Central memory CD8-positive, alpha-beta T cell (primary cell): ENCODE results near the gene NTN1.

Experiments
- ATAC-seq: fragments of 150-1000 bp; cut with Tn5 transposase; replicated peaks from 2 replicates; pipeline ENCODE4 v1.10.0; 2022; ENCODE audit warnings: mild to moderate bottlenecking, moderate FRiP score, moderate number of reproducible peaks; ENCODE audit not compliant: poor library complexity, severe bottlenecking; ENCODE audit errors: extremely low read depth
- DNase-seq, 2 donors: peaks; one replicate each; pipeline ENCODE4 v3.0.0; 2021; ENCODE audit warnings: low spot score in 2 of 2
- H3K27ac Mint-ChIP-seq: one replicate; pipeline ENCODE4 v1.8.0; 2022; ENCODE audit warnings: low read depth, mild to moderate bottlenecking, moderate library complexity, mixed read lengths
- H3K27me3 Mint-ChIP-seq: one replicate; pipeline ENCODE4 v1.8.0; 2022; ENCODE audit warnings: mixed read lengths
- H3K36me3 Mint-ChIP-seq: one replicate; pipeline ENCODE4 v1.8.0; 2022; ENCODE audit warnings: mild to moderate bottlenecking, moderate library complexity, mixed read lengths; ENCODE audit not compliant: insufficient read depth
- H3K4me1 Mint-ChIP-seq: one replicate; pipeline ENCODE4 v1.8.0; 2022; ENCODE audit warnings: mixed read lengths
- H3K4me3 Mint-ChIP-seq: one replicate; pipeline ENCODE4 v1.8.0; 2022; ENCODE audit warnings: mild to moderate bottlenecking, moderate library complexity, mixed read lengths
- H3K9me3 Mint-ChIP-seq: one replicate; pipeline ENCODE4 v1.8.0; 2022; ENCODE audit warnings: mixed read lengths

NTN1 gene

DNA sequence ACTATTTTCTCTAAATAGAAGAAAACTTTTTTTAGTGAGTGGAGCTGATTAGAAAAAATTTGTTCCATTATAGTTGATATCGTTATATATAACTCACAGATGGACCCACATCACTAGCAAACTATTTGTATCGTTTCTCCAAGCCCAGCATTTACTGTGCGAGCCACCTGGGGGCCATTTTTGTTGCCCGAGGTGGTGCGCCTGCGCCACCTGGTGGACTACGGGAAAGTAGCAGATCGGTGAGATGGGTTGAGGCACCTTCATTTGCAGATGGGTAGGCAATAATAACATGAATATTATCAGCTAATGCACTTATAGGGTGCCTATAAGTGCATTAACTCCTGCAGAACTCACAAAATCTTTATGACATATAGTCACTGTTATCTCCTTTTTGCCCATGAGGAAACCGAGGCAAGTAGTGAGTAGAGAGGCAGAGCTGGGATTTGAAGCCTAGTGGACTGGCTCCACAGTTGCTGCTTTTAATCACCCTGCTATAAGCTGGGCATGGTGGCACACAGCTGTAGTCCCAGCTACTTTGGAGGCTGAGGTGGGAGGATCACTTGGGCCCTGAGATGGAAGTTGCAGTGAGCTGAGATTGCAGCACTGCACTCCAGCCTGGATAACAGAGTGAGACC lies 23.2 kb upstream of the NTN1 start:
- Mint-ChIP-seq H3K4me3 (no peak overlapping the region), H3K4me1 (peaks cover 12% of the 10 kb centered on the region), H3K27ac (no peak overlapping the region), H3K27me3 (peaks cover 33% of the 10 kb centered on the region), H3K9me3 (no peaks in the 10 kb centered on the region), H3K36me3 (no peaks in the 10 kb centered on the region)
- DNase-seq = peak; percentile 64 to 75
- peak; percentile 49 for ATAC-seq

DNA sequence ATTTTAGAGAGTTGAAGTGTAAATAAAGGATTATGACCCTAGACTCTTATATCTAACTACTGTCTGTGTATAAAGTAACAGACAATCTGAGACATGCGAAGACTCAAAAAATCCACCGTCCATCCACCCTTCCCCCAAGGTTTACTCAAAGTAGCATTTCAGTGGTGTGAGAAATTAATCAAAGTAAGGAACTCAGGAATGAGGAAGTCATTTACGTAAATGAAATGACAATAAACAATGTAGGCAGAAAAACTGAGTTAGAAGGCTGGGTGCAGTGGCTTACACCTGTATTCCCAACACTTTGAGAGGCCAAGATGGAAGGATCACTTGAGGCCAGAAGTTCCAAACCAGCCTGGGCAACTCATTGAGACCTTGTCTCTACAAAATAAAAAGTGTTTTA lies 19.8 kb upstream of the NTN1 start:
- no peak for ATAC-seq
- no peaks in the 10 kb centered on the region for H3K9me3 Mint-ChIP-seq

DNA sequence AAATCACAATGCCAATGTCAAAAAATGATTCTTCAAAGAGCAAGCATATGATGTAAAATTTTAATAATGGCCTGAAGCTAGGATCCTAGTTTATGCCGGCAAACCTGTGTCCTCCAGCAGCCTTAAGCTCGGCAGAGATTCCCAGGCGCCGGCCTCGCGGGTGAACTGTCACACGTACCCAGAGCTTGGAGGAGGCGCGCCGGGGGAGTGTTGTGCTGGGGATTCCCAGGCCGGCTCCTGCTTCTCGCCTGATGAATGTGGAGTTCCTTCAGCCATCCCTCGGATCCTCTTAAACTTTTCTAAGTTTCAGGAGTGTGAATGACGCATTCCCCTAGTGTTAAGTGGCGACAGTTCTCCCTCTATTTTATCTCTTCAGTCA lies 19.1 kb upstream of the NTN1 start:
- DNase-seq (no peak), ATAC-seq (no peak)
- Mint-ChIP-seq H3K9me3 (no peaks in the 10 kb centered on the region), H3K4me1 (peaks cover 6% of the 10 kb centered on the region), H3K36me3 (peaks cover 3% of the 10 kb centered on the region), H3K4me3 (peak overlapping the region; percentile 60), H3K27me3 (peaks cover 64% of the 10 kb centered on the region), H3K27ac (no peak overlapping the region)

More for the DNA sequence above, 19.8 kb upstream of the NTN1 start:
- no peak for DNase-seq
- Mint-ChIP-seq H3K4me1 (peaks cover 6% of the 10 kb centered on the region), H3K36me3 (peaks cover 2% of the 10 kb centered on the region), H3K27ac (no peak overlapping the region), H3K27me3 (peaks cover 57% of the 10 kb centered on the region), H3K4me3 (peak overlapping the region; percentile 2)

DNA sequence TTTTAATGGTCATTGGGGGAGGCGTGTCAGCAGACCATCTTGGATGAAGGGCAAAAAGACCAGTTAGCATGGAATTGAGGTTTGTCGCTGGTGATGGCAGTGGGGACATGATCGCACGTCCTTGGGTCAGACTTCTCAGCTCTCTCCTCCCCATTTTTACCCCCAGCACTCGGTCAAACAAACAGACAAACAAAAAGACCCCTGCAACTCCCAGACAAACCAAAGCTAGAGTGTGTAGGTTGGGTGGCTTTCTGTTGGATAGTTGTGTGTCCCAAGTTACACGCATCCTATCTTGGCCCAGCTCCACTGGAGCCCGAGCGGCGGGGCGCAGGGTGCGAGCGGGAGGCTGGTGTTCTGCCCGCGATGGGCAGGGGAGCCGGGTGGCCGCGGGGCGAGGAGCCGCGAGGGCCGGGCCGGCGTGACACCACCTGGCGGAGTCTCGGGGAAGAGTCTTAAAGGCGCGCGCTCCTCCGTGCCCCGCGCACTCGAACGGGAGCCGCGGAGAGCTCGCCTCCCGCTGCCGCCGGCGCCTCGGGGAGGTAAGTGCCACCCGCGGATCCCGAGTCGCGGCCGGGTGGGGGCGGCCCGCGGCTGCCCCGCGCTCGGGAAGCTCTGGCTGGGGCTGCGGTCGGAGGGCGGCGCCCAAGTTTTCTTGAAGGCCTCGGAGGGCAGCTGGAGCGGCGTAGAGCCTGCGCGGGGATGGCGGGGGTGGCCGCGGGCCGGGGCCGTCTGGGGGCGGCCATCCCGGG lies 18.5 kb upstream of the NTN1 start:
- H3K9me3 Mint-ChIP-seq = no peaks in the 10 kb centered on the region
- peaks cover 6% of the 10 kb centered on the region for H3K4me1 Mint-ChIP-seq
- peak overlapping the region; percentile 60 for H3K4me3 Mint-ChIP-seq
- ATAC-seq = peak; percentile 40
- DNase-seq = no peak
- H3K27ac Mint-ChIP-seq = no peak overlapping the region
- H3K27me3 Mint-ChIP-seq = peaks cover 69% of the 10 kb centered on the region
- peaks cover 3% of the 10 kb centered on the region for H3K36me3 Mint-ChIP-seq

DNA sequence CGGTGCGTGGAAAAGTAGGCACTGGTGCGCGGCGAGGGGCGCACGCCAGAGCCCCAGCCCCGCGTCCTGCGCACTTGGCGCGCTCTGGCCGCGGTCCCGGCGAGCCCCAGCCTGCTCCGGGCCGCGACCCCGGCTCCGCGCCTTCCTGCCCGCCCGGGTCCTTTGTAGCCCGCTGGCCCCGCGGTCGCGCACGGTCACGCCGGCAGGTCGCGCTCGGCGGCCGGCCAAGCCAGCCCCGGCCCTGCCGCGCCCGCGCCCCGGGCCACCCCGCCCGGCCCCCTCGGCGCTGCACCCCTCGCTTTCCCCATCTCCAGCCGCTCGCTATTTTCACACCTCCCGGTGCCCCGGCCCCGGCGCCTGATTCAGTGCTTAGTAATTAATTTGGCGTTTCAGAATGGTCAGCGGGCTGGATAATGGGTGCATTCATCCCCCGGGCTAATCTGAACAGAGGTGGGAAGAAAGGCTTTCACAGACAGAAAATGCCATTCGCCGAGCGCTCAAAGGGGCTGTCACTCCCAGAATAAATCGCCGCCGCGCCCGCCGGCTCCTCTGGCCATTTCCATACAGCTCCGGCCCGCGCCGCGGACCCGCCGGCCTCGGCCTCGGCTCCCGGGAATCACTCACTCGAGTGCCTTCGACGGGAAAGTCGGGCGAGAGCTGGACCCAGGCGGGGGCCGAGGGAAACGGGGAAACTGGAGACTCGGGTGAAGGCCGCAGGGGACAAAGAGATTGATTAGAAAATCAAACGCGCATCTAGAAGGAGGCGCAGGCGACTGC lies 17.8 kb upstream of the NTN1 start:
- H3K4me3 Mint-ChIP-seq = peak overlapping the region; percentile 48
- ATAC-seq (no peak), DNase-seq (no peak)
- H3K4me1 Mint-ChIP-seq = peaks cover 6% of the 10 kb centered on the region
- peaks cover 77% of the 10 kb centered on the region for H3K27me3 Mint-ChIP-seq
- H3K36me3 Mint-ChIP-seq = peaks cover 3% of the 10 kb centered on the region
- no peaks in the 10 kb centered on the region for H3K9me3 Mint-ChIP-seq
- no peak overlapping the region for H3K27ac Mint-ChIP-seq

DNA sequence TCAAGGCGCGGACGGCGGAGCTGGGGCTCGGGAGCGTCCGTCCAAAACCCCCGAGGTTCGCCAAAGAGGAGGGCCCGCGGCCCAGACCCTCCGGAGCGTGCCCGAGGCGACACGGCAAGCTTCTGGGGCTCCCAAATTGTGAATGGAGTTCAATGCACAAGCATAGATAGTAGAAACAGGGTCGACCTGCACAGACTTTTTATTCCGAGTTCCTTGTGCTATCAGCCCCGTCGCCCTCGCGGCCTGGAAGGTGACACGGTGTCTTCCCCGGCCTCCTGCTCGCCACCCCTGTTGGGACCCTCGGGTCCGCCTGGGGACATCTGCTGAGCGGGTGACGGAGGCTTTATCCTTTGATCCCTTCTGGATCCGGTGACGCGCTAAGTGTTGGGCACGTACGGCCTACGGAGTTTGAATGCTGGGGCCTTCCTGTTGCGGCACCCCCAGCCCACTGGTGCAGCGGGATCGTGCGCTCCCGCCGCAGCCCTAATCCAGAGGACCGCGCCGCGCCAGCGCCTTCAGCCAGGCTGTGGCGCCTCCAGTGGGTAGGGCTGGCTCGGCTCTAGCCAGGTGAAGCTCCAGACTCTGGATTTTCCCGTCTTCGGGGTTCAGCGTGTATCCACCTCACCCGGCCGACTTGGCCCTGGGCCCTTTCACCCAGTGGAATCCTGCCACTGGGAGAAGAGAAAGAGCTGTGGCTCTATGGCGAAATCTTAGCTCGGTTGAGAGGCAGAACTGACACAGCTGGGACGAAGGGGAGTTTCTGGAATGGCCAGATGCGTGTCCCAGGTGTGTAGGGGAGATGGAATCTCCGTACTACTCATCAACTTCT lies 17.0 kb upstream of the NTN1 start:
- DNase-seq (no peak), ATAC-seq (no peak)
- Mint-ChIP-seq H3K4me3 (peak overlapping the region; percentile 48), H3K4me1 (peaks cover 6% of the 10 kb centered on the region), H3K27ac (no peak overlapping the region), H3K9me3 (no peaks in the 10 kb centered on the region), H3K36me3 (peaks cover 3% of the 10 kb centered on the region), H3K27me3 (peaks cover 85% of the 10 kb centered on the region)

DNA sequence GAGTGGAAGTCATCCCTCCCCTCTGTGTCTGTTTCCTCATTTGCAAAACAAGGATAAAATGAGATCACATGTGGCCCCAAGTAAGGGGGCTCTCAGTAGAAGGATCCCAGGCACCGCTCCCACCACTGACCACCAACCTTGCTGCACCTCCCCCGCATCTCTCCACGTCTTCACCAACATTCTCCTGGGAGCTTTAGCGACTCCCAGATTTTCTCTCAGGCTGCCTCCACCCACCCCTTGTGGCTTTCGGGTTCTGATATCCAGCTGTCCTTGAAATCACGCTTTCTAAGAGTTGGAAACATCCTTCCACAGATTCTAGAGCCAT lies 16.4 kb upstream of the NTN1 start:
- H3K9me3 Mint-ChIP-seq = no peaks in the 10 kb centered on the region
- DNase-seq = no peak
- peaks cover 3% of the 10 kb centered on the region for H3K36me3 Mint-ChIP-seq
- H3K4me1 Mint-ChIP-seq = peaks cover 6% of the 10 kb centered on the region
- ATAC-seq = no peak
- H3K27me3 Mint-ChIP-seq = peaks cover 88% of the 10 kb centered on the region
- H3K27ac Mint-ChIP-seq = no peak overlapping the region
- no peak overlapping the region for H3K4me3 Mint-ChIP-seq

DNA sequence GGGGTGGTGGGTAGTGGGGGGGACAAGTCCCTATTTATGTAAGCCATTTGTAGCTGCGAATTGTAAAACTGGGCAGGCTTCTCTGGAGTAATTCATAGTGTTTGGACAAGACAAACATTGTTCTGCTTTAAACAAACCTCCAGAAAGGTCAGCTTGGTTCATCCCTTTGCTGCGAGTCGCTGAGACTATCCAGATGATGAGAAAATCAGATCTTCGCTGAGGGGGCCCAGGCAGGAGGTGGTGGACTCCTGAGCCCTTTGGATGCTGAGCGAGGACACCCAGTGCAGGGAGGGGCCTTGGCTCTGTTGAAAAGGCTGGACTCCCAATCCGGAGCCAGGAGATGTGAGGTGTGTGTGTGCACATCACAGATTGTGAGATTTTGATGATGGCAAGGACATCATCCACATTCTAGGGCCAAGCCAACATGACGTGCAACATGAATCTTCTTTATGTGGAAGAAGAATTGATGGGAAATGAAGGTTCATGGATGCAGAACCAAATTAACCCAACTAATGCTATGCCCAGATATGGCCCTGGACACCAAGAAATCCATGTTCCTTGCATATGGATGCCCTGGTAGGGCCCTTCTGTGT lies 15.0 kb upstream of the NTN1 start:
- H3K9me3 Mint-ChIP-seq = no peaks in the 10 kb centered on the region
- H3K27me3 Mint-ChIP-seq = peaks cover 88% of the 10 kb centered on the region
- no peak overlapping the region for H3K27ac Mint-ChIP-seq
- no peak for ATAC-seq
- no peak overlapping the region for H3K4me3 Mint-ChIP-seq
- H3K4me1 Mint-ChIP-seq = peaks cover 6% of the 10 kb centered on the region
- H3K36me3 Mint-ChIP-seq = peaks cover 3% of the 10 kb centered on the region
- no peak for DNase-seq

DNA sequence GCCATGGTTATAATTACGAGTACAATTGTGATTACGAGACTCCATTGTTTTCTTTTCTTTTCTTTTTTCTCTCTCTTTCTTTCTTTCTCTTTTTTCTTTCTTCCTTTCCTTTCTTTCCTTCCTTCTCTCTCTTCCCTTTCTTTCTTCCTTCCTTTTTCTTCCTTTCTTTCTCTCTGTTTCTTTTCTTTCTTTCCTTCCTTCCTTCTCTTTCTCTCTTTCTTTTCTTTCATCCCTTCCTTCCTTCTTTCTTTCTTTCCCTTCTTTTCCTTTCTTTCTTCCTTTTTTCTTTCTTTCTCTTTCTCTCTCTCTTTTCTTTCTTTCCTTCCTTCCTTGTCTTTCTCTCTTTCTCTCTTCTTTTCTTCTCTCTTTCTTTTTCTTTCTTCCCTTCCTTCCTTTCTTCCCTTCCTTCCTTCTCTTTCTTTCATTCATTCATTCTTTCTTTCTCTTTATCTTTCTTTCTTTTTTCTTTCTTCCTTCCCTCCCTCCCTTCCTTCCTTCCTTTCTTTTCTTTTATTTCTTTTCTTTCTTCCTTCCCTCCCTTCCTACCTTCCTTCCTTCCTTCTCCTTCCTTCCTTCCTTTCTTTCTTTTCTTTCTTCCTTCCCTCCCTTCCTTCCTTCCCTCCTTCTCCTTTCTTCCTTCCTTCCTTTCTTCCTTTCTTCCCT lies 14.1 kb upstream of the NTN1 start:
- Mint-ChIP-seq H3K27ac (no peak overlapping the region), H3K27me3 (peaks cover 80% of the 10 kb centered on the region), H3K4me1 (peaks cover 6% of the 10 kb centered on the region), H3K36me3 (peaks cover 3% of the 10 kb centered on the region), H3K9me3 (no peaks in the 10 kb centered on the region), H3K4me3 (no peak overlapping the region)
- DNase-seq = no peak
- ATAC-seq = no peak

DNA sequence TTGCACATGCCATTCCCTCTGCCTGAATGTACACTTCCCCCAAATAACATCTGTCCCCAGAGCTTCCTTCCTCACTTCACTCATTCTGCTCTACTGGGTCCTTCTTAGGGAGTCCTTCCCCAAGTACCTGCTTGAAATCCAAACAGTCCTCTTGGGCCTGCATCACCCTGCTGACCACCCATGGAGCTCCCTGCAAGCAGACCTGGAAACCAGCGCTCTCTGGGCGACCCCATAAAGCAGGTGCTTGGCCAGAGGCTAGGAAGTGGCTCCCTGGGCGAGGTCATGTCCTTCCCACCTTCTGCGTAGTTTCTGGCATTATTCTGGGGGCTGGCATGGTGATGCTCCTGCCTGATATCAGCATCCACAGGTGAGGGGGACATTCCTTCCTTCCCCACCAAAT lies 12.2 kb upstream of the NTN1 start:
- no peaks in the 10 kb centered on the region for H3K4me1 Mint-ChIP-seq
- no peak for DNase-seq
- peaks cover 3% of the 10 kb centered on the region for H3K36me3 Mint-ChIP-seq
- peaks cover 92% of the 10 kb centered on the region for H3K27me3 Mint-ChIP-seq
- H3K4me3 Mint-ChIP-seq = no peak overlapping the region
- ATAC-seq = no peak
- H3K27ac Mint-ChIP-seq = no peak overlapping the region
- H3K9me3 Mint-ChIP-seq = no peaks in the 10 kb centered on the region

DNA sequence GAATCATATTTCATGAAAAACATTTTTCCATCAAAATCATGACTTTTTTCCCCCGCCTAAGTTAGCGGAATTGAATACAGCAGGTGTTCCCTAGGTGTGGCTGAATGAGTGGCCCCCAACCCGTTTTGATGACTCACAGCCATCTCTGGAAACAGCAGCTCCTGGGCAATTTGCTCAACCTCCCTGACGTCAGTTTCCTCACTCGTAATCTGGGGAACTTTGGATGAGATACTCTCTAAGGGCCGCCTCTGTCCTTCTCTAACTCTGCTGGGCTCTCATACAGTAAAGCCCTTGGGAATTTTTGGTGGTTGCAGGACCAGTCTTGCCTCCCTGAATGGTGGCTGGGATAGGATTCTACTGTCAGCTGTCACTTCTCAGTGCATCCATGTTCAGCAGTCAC lies 11.6 kb upstream of the NTN1 start:
- DNase-seq (no peak), ATAC-seq (no peak)
- Mint-ChIP-seq H3K9me3 (no peaks in the 10 kb centered on the region), H3K4me1 (no peaks in the 10 kb centered on the region), H3K27ac (no peak overlapping the region), H3K4me3 (no peak overlapping the region), H3K27me3 (peaks cover 92% of the 10 kb centered on the region), H3K36me3 (peaks cover 1% of the 10 kb centered on the region)

DNA sequence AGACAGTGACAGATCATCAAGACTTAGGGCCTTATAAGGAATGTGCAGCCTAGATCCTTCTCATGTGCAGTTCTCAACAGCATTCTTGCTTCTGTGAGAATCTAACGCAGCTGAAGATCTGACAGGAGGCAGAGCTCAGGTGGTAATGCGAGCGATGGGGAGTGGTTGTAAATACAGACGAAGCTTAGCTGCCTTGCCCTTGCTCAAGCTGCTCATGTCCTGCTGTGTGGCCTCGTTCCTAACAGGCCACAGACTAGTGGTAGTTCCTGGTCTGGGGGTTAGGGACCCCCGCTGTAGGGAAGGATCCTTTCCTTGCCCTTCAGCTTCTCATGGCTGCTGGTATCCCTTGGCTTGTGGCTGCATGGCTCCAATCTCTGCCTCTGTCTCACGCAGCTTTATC lies 10.3 kb upstream of the NTN1 start:
- H3K9me3 Mint-ChIP-seq = no peaks in the 10 kb centered on the region
- no peaks in the 10 kb centered on the region for H3K4me1 Mint-ChIP-seq
- H3K27me3 Mint-ChIP-seq = peaks cover 80% of the 10 kb centered on the region
- H3K36me3 Mint-ChIP-seq = peaks cover 1% of the 10 kb centered on the region
- H3K4me3 Mint-ChIP-seq = no peak overlapping the region
- DNase-seq (no peak), ATAC-seq (no peak)
- no peak overlapping the region for H3K27ac Mint-ChIP-seq
